ENCODE results near the gene PHLDB2. TPM values are rescaled to one million over a fixed set of nuclear protein-coding genes. Genes with fewer than 3 reads are reported as not detected.

Gene PHLDB2
- total and polyA plus RNA-seq, 2 of the 13 experiments (the other 11 are each of a cell fraction or from before 2014, with no cell fraction given) = 8.4 to 23.6 TPM

DNA sequence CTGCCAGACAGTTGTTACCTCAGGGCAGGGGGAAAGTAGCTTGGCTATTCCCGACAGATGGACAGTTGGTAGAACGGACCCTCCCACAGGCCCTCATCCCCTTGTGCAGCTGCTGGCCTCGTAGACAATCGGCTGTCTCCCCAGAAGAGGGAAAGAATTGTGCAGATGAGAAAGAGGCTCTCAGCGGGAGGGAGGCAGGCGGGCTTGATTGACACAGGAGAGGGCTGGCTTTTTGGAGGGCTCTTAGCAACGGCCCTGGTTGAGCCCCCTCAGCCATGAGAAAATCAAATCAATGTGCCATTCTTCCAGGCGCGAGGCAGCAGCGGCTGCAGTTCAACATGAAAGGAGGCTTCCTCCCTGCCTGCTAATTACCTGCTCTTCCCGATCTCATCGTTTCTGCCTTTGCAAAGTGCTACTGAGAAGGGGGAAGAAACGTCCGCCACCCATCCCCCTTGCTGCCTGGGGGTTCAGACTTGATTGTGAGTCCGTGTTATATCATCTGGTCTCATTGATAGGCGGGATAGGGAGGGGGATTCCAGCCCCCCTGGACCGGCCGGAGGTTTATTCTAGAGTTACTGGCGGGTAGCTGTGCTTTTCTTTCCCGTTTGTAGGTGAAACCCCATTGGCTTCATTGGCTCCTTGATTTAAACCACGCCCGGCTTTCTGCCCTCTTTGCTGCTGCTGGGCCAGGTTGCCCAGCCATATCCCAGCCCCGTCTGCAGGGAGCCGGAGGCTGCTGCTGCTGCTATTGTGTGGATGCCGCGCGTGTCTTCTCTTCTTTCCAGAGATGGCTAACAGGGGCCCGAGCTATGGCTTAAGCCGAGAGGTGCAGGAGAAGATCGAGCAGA is 139.8 kb downstream of the PHLDB2 start, which contains the start of gene TAGLN3 (continued):
- TF ChIP-seq SPEN (CRISPR knock-in tag; IDR thresholded peaks at IDR 0.05; ENCODE audit: low read depth) (no peak), FOXC1 (CRISPR knock-in tag; IDR thresholded peaks at IDR 0.05; ENCODE audit: borderline replicate concordance) (no peak), TRIM24 (CRISPR knock-in tag; IDR thresholded peaks at IDR 0.05) (no peak), DNMT3B (CRISPR knock-in tag; conservative IDR thresholded peaks at IDR 0.05) (no peak), ZNF367 (CRISPR knock-in tag; IDR thresholded peaks at IDR 0.05; ENCODE audit: borderline replicate concordance) (no peak), KDM4B (CRISPR knock-in tag; IDR thresholded peaks at IDR 0.05) (no peak), ZNF292 (CRISPR knock-in tag; IDR thresholded peaks at IDR 0.05; ENCODE audit: borderline replicate concordance, low read depth) (0 out of 2 replicates have a peak, but pooled peaks have one; percentile 19), RBM22 (optimal IDR thresholded peaks at IDR 0.05; ENCODE audit: low read length) (no peak), LCORL (IDR thresholded peaks at IDR 0.05) (no peak), LCORL (CRISPR knock-in tag; IDR thresholded peaks at IDR 0.05) (no peak), GTF2F1 (IDR thresholded peaks at IDR 0.05; ENCODE audit: low read length) (no peak), SRSF9 (IDR thresholded peaks at IDR 0.05; ENCODE audit: borderline replicate concordance, insufficient read depth, low read depth, low read length, poor library complexity, severe bottlenecking) (no peak), JUND (CRISPR knock-in tag; IDR thresholded peaks at IDR 0.05) (no peak)
- TF ChIP-seq, protein P1, sequence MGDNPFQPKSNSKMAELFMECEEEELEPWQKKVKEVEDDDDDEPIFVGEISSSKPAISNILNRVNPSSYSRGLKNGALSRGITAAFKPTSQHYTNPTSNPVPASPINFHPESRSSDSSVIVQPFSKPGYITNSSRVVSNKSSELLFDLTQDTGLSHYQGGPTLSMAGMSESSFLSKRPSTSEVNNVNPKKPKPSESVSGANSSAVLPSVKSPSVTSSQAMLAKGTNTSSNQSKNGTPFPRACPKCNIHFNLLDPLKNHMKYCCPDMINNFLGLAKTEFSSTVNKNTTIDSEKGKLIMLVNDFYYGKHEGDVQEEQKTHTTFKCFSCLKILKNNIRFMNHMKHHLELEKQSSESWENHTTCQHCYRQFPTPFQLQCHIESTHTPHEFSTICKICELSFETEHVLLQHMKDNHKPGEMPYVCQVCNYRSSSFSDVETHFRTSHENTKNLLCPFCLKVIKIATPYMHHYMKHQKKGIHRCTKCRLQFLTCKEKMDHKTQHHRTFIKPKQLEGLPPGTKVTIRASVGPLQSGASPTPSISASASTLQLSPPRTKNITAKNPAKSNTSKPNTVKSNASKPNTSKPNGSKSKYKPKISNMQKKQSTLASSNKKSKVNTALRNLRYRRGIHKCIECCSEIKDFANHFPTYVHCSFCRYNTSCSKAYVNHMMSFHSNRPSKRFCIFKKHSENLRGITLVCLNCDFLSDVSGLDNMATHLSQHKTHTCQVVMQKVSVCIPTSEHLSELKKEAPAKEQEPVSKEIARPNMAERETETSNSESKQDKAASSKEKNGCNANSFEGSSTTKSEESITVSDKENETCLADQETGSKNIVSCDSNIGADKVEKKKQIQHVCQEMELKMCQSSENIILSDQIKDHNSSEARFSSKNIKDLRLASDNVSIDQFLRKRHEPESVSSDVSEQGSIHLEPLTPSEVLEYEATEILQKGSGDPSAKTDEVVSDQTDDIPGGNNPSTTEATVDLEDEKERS (CRISPR knock-in tag; IDR thresholded peaks at IDR 0.05) = no peak
- TF ChIP-seq, protein P2, sequence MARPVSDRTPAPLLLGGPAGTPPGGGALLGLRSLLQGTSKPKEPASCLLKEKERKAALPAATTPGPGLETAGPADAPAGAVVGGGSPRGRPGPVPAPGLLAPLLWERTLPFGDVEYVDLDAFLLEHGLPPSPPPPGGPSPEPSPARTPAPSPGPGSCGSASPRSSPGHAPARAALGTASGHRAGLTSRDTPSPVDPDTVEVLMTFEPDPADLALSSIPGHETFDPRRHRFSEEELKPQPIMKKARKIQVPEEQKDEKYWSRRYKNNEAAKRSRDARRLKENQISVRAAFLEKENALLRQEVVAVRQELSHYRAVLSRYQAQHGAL (CRISPR knock-in tag; IDR thresholded peaks at IDR 0.05; ENCODE audit: not compliant biosample characterization) = no peak
- TF ChIP-seq, protein P3, sequence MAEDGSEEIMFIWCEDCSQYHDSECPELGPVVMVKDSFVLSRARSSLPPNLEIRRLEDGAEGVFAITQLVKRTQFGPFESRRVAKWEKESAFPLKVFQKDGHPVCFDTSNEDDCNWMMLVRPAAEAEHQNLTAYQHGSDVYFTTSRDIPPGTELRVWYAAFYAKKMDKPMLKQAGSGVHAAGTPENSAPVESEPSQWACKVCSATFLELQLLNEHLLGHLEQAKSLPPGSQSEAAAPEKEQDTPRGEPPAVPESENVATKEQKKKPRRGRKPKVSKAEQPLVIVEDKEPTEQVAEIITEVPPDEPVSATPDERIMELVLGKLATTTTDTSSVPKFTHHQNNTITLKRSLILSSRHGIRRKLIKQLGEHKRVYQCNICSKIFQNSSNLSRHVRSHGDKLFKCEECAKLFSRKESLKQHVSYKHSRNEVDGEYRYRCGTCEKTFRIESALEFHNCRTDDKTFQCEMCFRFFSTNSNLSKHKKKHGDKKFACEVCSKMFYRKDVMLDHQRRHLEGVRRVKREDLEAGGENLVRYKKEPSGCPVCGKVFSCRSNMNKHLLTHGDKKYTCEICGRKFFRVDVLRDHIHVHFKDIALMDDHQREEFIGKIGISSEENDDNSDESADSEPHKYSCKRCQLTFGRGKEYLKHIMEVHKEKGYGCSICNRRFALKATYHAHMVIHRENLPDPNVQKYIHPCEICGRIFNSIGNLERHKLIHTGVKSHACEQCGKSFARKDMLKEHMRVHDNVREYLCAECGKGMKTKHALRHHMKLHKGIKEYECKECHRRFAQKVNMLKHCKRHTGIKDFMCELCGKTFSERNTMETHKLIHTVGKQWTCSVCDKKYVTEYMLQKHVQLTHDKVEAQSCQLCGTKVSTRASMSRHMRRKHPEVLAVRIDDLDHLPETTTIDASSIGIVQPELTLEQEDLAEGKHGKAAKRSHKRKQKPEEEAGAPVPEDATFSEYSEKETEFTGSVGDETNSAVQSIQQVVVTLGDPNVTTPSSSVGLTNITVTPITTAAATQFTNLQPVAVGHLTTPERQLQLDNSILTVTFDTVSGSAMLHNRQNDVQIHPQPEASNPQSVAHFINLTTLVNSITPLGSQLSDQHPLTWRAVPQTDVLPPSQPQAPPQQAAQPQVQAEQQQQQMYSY (CRISPR knock-in tag; IDR thresholded peaks at IDR 0.05) = no peak
- TF ChIP-seq, protein P4, sequence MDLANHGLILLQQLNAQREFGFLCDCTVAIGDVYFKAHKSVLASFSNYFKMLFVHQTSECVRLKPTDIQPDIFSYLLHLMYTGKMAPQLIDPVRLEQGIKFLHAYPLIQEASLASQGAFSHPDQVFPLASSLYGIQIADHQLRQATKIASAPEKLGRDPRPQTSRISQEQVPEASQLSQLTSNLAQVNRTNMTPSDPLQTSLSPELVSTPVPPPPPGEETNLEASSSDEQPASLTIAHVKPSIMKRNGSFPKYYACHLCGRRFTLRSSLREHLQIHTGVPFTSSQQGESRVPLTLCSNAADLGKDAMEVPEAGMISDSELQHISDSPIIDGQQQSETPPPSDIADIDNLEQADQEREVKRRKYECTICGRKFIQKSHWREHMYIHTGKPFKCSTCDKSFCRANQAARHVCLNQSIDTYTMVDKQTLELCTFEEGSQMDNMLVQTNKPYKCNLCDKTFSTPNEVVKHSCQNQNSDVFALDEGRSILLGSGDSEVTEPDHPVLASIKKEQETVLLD (CRISPR knock-in tag; IDR thresholded peaks at IDR 0.05; ENCODE audit: low read depth) = no peak
- TF ChIP-seq, protein P5, sequence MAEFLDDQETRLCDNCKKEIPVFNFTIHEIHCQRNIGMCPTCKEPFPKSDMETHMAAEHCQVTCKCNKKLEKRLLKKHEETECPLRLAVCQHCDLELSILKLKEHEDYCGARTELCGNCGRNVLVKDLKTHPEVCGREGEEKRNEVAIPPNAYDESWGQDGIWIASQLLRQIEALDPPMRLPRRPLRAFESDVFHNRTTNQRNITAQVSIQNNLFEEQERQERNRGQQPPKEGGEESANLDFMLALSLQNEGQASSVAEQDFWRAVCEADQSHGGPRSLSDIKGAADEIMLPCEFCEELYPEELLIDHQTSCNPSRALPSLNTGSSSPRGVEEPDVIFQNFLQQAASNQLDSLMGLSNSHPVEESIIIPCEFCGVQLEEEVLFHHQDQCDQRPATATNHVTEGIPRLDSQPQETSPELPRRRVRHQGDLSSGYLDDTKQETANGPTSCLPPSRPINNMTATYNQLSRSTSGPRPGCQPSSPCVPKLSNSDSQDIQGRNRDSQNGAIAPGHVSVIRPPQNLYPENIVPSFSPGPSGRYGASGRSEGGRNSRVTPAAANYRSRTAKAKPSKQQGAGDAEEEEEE (CRISPR knock-in tag; IDR thresholded peaks at IDR 0.05; ENCODE audit: borderline replicate concordance) = no peak
